ENCODE results near the gene YEATS4. TPM values are rescaled to one million over a fixed set of nuclear protein-coding genes. Genes with fewer than 3 reads are reported as not detected.
"Not testable (repeated sequence)": the region's sequence is repeated elsewhere in the genome, so short reads cannot be mapped to it uniquely, and the experiment has no call there.

Gene YEATS4
- total RNA-seq = 1 to 10 TPM; 7.7 to 8.9 TPM
- long read RNA-seq, donor 1, partial matches to known transcripts = 0 of 2 reads
- long read RNA-seq, donor 1, other reads (novel, unspliced or antisense) = 0 of 2 reads
- long read RNA-seq, donor 2, transcript YEATS4-201 (7 exons, 1,434 nt) = major isoform, 18 of 25 reads
- long read RNA-seq, donor 2, partial matches to known transcripts = 0 of 25 reads
- long read RNA-seq, donor 2, other reads (novel, unspliced or antisense) = 3 of 25 reads

DNA sequence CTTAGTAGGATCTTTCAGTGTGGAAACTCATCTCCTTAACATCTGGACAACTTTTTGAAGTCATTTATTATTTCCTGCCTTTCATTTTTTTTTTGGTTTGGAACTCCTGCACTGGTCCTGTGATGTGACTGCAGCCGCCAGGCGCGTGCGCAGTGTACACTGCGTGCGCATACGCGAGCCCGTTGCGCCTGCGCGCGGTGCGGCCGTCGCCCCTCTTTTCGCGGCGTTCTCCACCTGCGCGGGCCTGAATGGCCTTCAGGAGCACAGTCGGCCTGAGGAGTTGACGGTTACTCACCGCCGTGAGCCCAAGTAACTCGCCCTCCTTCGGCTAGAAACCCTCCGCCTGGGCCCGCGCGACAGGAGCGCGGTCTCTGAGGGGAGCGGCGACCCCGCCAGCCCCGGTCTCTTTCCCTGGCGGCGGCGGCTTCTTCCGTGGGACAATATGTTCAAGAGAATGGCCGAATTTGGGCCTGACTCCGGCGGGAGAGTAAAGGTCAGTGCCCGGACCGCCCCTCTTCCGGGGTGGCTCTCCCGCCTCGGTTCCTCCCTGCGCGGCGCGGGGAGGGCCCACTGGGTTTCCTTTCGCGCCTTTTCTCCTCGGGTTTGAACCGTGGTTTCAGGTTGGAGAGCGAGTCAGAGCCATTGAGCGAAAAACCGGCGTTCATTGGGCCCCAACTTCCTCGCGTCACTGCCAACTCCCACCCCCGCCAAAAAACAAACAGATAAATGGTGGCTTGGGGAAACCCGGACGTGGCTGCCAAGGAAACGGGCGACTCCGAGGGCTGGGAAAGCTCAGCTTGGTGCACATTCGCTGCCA lies at the start of gene YEATS4:
Gene YEATS4, plus strand, starts transcription at position 213 of the 817 bp plus-strand sequence. Its CDS starts 230 bp downstream, at position 443.
- DNase-seq (ENCODE audit: low spot score) = peak; percentile 94
- intact Hi-C loops (cut with DNase I) = no loop called here

- no peak for DNase-seq (ENCODE audit: low spot score)
- intact Hi-C loops (cut with DNase I) = no loop called here
These were observed 46.3 kb upstream of the YEATS4 start for GRCh38 chr12:69313209-69313608.

- DNase-seq (ENCODE audit: low spot score); intact Hi-C loops (cut with DNase I): not testable (repeated sequence)
These were observed 42.8 kb upstream of the YEATS4 start for GRCh38 chr12:69316784-69317183.

GRCh38 chr12:69317233-69317632 lies 42.3 kb upstream of the YEATS4 start:
- intact Hi-C loops (cut with DNase I); DNase-seq (ENCODE audit: low spot score): not testable (repeated sequence)

DNA sequence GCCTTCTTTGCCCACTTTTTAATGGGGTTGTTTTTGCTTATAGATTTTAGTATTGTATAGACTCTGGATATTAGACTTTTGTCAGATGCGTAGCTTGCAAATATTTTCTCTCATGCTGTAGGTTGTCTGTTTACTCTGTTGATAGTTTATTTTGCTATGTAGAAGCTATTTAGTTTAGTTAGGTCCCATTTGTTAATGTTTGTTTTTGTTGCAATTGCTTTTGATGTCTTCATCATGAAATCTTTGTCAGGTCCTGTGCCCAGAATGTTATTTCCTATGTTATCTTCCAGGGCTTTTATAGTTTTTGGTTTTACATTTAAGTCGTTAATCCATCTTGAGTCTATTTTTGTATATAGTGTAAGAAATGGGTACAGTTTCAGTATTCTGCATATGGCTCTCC lies 41.3 kb upstream of the YEATS4 start:
- no peak for DNase-seq (ENCODE audit: low spot score)
- intact Hi-C loops (cut with DNase I) = no loop called here

- DNase-seq (ENCODE audit: low spot score) = no peak
- intact Hi-C loops (cut with DNase I) = no loop called here
These were observed 38.2 kb upstream of the YEATS4 start for GRCh38 chr12:69321351-69321750.

DNA sequence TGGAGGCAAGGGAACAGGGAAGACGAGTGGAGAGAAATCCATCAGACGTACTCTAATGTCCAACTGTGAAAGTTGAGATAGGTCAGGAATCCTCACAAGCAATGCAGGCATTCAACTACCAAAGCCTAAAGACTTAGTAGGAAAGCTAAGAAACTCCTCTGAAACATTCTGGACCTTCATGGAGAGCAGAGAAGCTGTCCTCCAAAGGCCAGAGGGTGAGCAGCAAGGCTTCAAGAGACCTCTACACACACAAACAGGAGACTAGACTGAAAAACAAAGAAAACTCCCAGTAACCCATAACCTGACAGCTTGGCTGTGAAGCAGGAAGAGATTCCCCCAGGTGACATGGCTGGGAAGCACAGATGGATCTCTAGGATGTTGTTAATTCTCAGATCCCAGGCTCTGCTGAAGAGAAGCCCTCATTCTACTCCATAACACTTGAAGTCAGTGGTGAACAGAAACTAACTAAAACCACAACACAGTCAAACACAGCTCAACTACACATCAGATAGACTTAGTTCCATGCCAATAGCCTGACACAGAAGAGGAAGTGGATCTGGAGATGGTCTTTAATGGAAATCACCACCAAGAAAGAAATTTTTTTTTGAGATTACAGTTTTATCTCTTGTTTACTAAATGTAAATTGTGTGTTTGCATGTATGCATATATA lies 34.6 kb upstream of the YEATS4 start:
- no peak for DNase-seq (ENCODE audit: low spot score)
- intact Hi-C loops (cut with DNase I) = no loop called here

- intact Hi-C loops (cut with DNase I) = no loop called here
- no peak for DNase-seq (ENCODE audit: low spot score)
These were observed 31.1 kb upstream of the YEATS4 start for GRCh38 chr12:69328426-69328825.

GRCh38 chr12:69329669-69330428 lies 29.7 kb upstream of the YEATS4 start:
- intact Hi-C loops (cut with DNase I) = no loop called here
- no peak for DNase-seq (ENCODE audit: low spot score)

GRCh38 chr12:69330475-69331473 lies 28.8 kb upstream of the YEATS4 start:
- no peak for DNase-seq (ENCODE audit: low spot score)
- intact Hi-C loops (cut with DNase I) = no loop called here

DNA sequence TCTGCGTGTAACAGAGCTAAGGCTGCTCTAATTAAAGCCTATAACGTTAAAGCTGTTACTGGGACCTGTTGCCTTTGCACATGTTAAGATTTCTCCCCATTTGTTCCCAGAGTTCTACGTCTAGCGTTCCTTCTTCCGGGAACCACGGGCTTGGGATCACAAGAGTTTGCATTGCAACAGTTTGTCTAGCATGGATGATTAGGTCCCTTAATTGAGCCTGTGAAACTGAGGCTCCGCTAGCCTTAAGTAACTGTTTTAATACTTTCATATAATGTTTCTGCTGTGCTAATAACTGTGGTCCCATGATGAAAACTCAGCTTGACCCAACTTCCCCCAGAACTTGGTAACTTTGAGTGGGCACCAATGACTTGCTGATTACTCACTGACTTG lies 28.0 kb upstream of the YEATS4 start:
- intact Hi-C loops (cut with DNase I) = no loop called here

GRCh38 chr12:69331909-69332684 lies 27.4 kb upstream of the YEATS4 start:
- intact Hi-C loops (cut with DNase I) = no loop called here
- DNase-seq (ENCODE audit: low spot score) = no peak

More for the DNA sequence above, 28.0 kb upstream of the YEATS4 start:
- DNase-seq (ENCODE audit: low spot score) = no peak

DNA sequence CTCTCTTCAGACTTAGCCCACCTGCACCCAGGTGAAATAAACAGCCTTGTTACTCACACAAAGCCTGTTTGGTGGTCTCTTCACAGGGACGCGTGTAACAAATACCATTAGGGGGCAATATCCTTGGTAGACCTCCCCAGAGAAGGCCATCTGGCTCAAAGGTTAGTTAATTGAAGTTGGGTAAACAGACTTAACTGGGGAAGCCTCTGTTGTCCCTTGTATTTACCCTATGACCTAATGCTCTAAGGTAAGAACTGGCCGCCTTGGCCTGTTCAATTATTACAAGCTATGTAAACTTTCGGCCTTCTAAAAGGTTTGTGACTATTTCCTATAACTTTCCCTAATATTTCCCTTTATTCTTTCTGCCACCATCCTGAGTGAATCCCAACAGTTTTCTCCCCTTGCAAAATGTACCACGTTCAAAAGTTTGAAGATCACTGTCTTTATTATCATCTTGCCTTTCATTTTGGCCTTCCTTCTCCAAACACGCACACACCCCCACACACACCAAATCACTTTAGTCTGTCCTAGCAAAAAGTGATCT lies 26.7 kb upstream of the YEATS4 start:
- no peak for DNase-seq (ENCODE audit: low spot score)
- intact Hi-C loops (cut with DNase I) = no loop called here

DNA sequence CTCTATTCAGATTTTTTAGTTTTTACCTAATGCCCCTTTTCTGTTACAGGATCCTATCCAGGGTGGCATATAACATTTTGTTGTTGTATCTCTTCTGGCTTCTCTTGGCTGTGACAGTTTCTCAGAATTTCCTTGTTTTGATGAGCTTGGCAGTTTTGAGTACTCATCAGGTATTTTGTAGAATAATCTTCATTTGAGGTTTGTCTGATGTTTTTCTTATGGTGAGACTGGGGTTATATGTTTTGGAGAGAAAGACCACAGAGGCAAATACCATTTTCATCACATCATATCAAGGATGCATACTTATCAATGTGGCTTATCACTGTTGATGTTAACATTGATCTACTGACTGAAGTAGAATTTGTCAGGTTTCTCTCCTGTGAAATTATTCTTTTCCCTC lies 25.4 kb upstream of the YEATS4 start:
- no peak for DNase-seq (ENCODE audit: low spot score)
- intact Hi-C loops (cut with DNase I) = no loop called here

DNA sequence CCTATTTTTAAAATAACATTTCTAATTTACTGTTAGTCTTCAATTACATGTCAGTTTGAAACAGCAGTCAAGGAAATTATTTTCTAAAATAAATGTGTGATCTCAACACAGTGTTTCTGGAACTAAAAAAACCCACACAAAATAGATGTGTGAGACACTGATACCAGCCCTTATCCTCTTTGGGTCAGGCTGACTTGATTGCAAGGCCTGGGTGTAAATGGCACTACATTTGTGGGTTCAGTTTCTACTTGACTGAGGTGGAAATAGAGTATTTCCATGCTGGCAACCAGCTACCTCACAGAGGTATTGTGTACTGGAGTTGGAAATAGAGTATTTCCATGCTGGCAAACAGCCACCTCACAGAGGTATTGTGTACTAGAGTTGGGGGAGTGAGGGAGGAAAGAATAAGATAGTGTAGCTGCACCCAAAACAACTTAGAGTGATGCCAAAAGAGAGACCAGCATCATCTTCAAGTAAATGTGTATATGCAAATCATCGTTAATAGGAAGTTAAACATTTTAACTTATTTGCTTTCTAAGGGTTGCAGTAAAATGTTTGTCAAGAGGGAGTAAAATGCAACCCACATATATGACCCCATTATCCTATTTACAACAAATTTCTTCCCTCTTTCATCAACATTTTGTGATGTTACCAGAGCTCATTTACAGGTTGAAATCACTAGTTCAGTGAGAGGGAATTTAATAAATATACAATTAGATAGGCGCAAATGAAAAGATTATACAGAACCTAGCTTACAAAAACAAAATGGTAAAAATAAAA lies 22.0 kb upstream of the YEATS4 start:
- DNase-seq (ENCODE audit: low spot score) = no peak
- intact Hi-C loops (cut with DNase I) = no loop called here

- intact Hi-C loops (cut with DNase I) = no loop called here
- no peak for DNase-seq (ENCODE audit: low spot score)
These were observed 21.3 kb upstream of the YEATS4 start for GRCh38 chr12:69338120-69338859.

Data from posterior vena cava (tissue), 2 donors.